NT2/D1 (cell line): ENCODE results near the gene CNPY4.

Source experiments
- SUZ12 ChIP-seq: IDR thresholded peaks from 2 replicates; pipeline ENCODE4 v1.6.1; 2011; ENCODE audit not compliant: insufficient read length, insufficient read depth; ENCODE audit errors: extremely low read depth
- ZNF274 ChIP-seq: IDR thresholded peaks from 2 replicates; pipeline ENCODE4 v1.6.1; 2011; ENCODE audit warnings: mild to moderate bottlenecking, low read depth, low read length

- TF ChIP-seq ZNF274 (no peak), SUZ12 (no peak)
Measured at GRCh38 chr7:100160067-100160466, 40.6 kb downstream of the CNPY4 start.
